Activated CD8-positive, alpha-beta T cell treated with anti-CD3 and anti-CD28 coated beads, Interleukin-2, amount 10 ng/mL, durations not matched to agents 7 days and 5 days (primary cell): Measurements from ENCODE around the gene ASPN. TPM values are rescaled to one million over a fixed set of nuclear protein-coding genes. Genes with fewer than 3 reads are reported as not detected.
"Not testable (repeated sequence)": the region's sequence is repeated elsewhere in the genome, so short reads cannot be mapped to it uniquely, and the experiment has no call there.

Experiments
- ATAC-seq: fragments of 150-1000 bp; cut with Tn5 transposase; one replicate; pipeline ENCODE4 v1.10.0; 2021; ENCODE audit warnings: moderate library complexity
- CTCF ChIA-PET: fragments of 350-600 bp; sonication (Branson Sonifier 250); formaldehyde crosslinking; loops from one replicate; lab custom pipeline; 2021; ENCODE audit warnings: antibody characterized with exemption; lab: Charles Lee
- POLR2A ChIA-PET: fragments of 350-600 bp; sonication (Branson Sonifier 250); formaldehyde crosslinking; loops from one replicate; lab custom pipeline; 2021; ENCODE audit warnings: antibody characterized with exemption; lab: Charles Lee
- DNase-seq: peaks from one replicate; pipeline ENCODE4 v3.0.0-alpha.2; 2020
- H3K27ac Mint-ChIP-seq: one replicate; pipeline ENCODE4 v1.8.0; 2021; ENCODE audit warnings: mild to moderate bottlenecking, mixed read lengths
- H3K27me3 Mint-ChIP-seq: one replicate; pipeline ENCODE4 v1.8.0; 2021; ENCODE audit warnings: low read depth, mixed read lengths
- H3K36me3 Mint-ChIP-seq: one replicate; pipeline ENCODE4 v1.8.0; 2021; ENCODE audit warnings: low read depth, mixed read lengths
- H3K4me1 Mint-ChIP-seq: one replicate; pipeline ENCODE4 v1.8.0; 2021; ENCODE audit warnings: low read depth, mixed read lengths
- H3K4me3 Mint-ChIP-seq: one replicate; pipeline ENCODE4 v1.8.0; 2021; ENCODE audit warnings: mild to moderate bottlenecking, mixed read lengths
- H3K9me3 Mint-ChIP-seq: one replicate; pipeline ENCODE4 v1.8.0; 2022; ENCODE audit warnings: mixed read lengths; ENCODE audit not compliant: insufficient read depth
- total RNA-seq, 2 experiments: library from RNA; stranded (reverse); gene quantifications; one replicate each; pipeline ENCODE4 v1.2.3, GENCODE V29; 2021

Gene ASPN
- total RNA-seq, 2 experiments from 2014 or later, result not detected

- ATAC-seq (no peak), DNase-seq (no peak)
- Mint-ChIP-seq H3K27me3 (no peaks in the 10 kb centered on the region), H3K27ac (no peak overlapping the region), H3K4me3 (no peak overlapping the region), H3K4me1 (no peaks in the 10 kb centered on the region), H3K9me3 (no peaks in the 10 kb centered on the region), H3K36me3 (no peaks in the 10 kb centered on the region)
- ChIA-PET CTCF (no interaction called here), POLR2A (no interaction called here)
Observed at GRCh38 chr9:92429836-92430235, 52.5 kb downstream of the ASPN start.

DNA sequence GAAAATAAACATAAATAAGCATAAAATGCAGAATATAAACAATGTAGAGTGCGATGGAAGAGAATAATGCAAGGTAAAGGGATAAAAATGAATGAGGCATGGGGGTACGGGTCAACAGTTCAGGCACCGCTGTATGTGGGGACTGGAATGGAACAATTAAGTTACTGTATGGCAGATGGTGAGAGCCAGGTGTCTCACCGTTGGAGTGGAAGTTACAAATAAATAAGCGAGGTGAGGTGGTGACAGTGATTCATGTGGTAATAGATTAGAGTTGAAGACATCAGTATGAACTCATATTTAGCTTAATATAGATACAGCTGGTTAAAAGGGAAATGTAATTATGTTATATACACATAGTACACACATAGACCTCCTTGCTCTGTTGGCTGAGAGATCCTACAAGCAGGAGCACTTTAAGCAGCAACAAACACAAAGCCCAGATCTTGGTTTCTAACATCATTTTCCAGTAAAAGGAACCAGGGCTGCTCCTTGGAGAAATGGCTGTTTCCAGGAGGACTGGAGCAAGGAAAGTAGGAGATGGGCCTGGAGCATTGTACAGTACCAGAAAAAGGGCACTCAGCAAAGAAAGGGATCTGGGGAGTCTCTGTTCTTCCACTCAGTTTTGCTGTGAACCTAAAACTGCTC is 55.7 kb downstream of the ASPN start:
- H3K4me3 Mint-ChIP-seq, result no peak overlapping the region
- H3K9me3 Mint-ChIP-seq, result no peaks in the 10 kb centered on the region
- ChIA-PET POLR2A (no interaction called here), CTCF (no interaction called here)
- H3K4me1 Mint-ChIP-seq, result peaks cover 5% of the 10 kb centered on the region
- H3K27me3 Mint-ChIP-seq, result no peaks in the 10 kb centered on the region
- H3K36me3 Mint-ChIP-seq, result peaks cover 3% of the 10 kb centered on the region
- ATAC-seq, result no peak
- no peak overlapping the region for H3K27ac Mint-ChIP-seq
- no peak for DNase-seq

- ChIA-PET POLR2A (no interaction called here), CTCF (no interaction called here)
- H3K4me1 Mint-ChIP-seq, result peaks cover 5% of the 10 kb centered on the region
- no peaks in the 10 kb centered on the region for H3K27me3 Mint-ChIP-seq
- no peak overlapping the region for H3K27ac Mint-ChIP-seq
- no peak overlapping the region for H3K4me3 Mint-ChIP-seq
- DNase-seq (no peak), ATAC-seq (no peak)
- peaks cover 3% of the 10 kb centered on the region for H3K36me3 Mint-ChIP-seq
- H3K9me3 Mint-ChIP-seq, result no peaks in the 10 kb centered on the region
Observed at GRCh38 chr9:92425474-92425873, 56.8 kb downstream of the ASPN start.

GRCh38 chr9:92424340-92424739 is 58.0 kb downstream of the ASPN start, which contains the start of gene OMD:
Gene OMD (minus strand): TSS chr9:92424471. CDS start chr9:92417558, 6,913 bp downstream.
- ATAC-seq (no peak), DNase-seq (no peak)
- Mint-ChIP-seq H3K9me3 (no peaks in the 10 kb centered on the region), H3K4me1 (peaks cover 5% of the 10 kb centered on the region), H3K36me3 (peaks cover 3% of the 10 kb centered on the region), H3K4me3 (no peak within 1 kb of the TSS), H3K27ac (no peak within 1 kb of the TSS), H3K27me3 (no peaks in the 10 kb centered on the region)
- ChIA-PET CTCF (no interaction called here), POLR2A (no interaction called here)

GRCh38 chr9:92423612-92424011 is 58.7 kb downstream of the ASPN start:
- ChIA-PET POLR2A (interaction anchor here (0.6 kb wide), 1 partner anchor 98 kb away, joined by 4 read pairs; the partner anchor contains the start of gene CENPP), CTCF (no interaction called here)
- Mint-ChIP-seq H3K9me3 (no peaks in the 10 kb centered on the region), H3K4me3 (no peak overlapping the region), H3K27me3 (no peaks in the 10 kb centered on the region), H3K27ac (no peak overlapping the region), H3K4me1 (peaks cover 5% of the 10 kb centered on the region), H3K36me3 (peaks cover 3% of the 10 kb centered on the region)
- no peak for ATAC-seq
- DNase-seq, result no peak

GRCh38 chr9:92422611-92423338 is 59.5 kb downstream of the ASPN start:
- CTCF ChIA-PET, result no interaction called here
- H3K27me3 Mint-ChIP-seq, result no peaks in the 10 kb centered on the region
- no peak for DNase-seq
- no peak overlapping the region for H3K4me3 Mint-ChIP-seq
- peaks cover 3% of the 10 kb centered on the region for H3K36me3 Mint-ChIP-seq
- no peaks in the 10 kb centered on the region for H3K9me3 Mint-ChIP-seq
- no peak for ATAC-seq
- no peak overlapping the region for H3K27ac Mint-ChIP-seq
- H3K4me1 Mint-ChIP-seq, result peaks cover 5% of the 10 kb centered on the region
- POLR2A ChIA-PET, result no interaction called here

- no peaks in the 10 kb centered on the region for H3K9me3 Mint-ChIP-seq
- CTCF ChIA-PET, result interaction anchor here (1.2 kb wide), 1 partner anchor 25 kb away, joined by 3 read pairs; no protein-coding TSS in a partner anchor
- POLR2A ChIA-PET, result no interaction called here
- no peak overlapping the region for H3K27ac Mint-ChIP-seq
- peaks cover 9% of the 10 kb centered on the region for H3K4me1 Mint-ChIP-seq
- DNase-seq (no peak), ATAC-seq (no peak)
- H3K4me3 Mint-ChIP-seq, result no peak overlapping the region
- no peaks in the 10 kb centered on the region for H3K27me3 Mint-ChIP-seq
- H3K36me3 Mint-ChIP-seq, result no peaks in the 10 kb centered on the region
Observed at GRCh38 chr9:92414566-92414965, 67.7 kb downstream of the ASPN start.

DNA sequence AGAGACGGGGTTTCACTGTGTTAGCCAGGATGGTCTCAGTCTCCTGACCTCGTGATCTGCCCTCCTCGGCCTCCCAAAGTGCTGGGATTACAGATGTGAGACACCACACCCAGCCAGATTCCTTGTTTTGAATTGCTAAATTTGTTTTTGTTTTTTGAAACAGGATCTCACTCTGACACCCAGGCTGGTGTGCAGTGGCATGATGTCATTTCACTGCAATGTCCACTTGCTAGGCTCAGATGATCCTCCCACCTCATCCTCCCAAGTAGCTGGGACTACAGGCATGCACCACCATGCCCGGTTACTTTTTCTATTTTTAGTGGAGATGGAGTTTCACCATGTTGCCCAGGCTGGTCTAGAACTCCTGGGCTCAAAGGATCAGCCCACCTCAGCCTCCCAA is 71.1 kb downstream of the ASPN start:
- H3K9me3 Mint-ChIP-seq, H3K4me3 Mint-ChIP-seq, H3K27me3 Mint-ChIP-seq, CTCF ChIA-PET, H3K27ac Mint-ChIP-seq, DNase-seq, POLR2A ChIA-PET, ATAC-seq, H3K36me3 Mint-ChIP-seq: not testable (repeated sequence)
- peaks cover 22% of the 10 kb centered on the region for H3K4me1 Mint-ChIP-seq

DNA sequence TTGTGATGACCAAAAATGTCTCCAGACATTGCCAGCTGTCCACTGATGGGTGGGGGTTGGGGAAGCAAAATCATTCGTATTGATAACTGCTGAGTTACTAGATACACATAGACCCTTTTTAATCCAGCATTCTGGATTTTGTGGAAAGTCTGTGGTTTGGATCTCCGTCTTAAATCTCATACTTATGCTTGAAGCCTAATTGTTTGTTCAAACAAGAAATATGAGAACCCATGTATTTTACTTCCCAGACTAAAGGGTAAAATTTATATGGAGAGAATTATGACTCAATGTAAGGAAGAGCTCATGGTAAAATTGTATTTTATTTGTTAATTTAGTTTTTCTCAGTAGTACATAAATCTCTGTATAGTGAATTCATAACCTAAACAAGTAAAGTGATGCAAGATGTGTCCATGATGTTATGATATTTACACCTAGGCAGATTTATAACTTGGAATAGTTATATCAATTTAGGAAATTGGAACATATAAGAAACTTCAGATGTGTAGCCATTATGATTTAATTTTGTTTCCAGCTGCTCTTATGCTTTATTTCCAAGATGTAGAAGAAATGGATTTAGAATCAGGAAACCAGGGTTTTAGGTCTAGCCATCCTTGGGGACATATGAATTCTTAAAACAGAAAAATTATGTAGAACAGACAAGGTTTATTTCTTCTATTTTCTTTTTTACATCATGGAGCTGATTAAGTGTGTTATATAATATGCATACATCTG is 73.4 kb downstream of the ASPN start:
- Mint-ChIP-seq H3K4me1 (peaks cover 33% of the 10 kb centered on the region), H3K9me3 (no peaks in the 10 kb centered on the region), H3K4me3 (no peak overlapping the region), H3K27ac (no peak overlapping the region), H3K36me3 (peaks cover 2% of the 10 kb centered on the region), H3K27me3 (no peaks in the 10 kb centered on the region)
- ATAC-seq (no peak), DNase-seq (no peak)
- POLR2A ChIA-PET, result no interaction called here
- CTCF ChIA-PET, result interaction anchor here (0.6 to 1.2 kb wide), 3 partner anchors 20 to 334 kb away, joined by 3 to 4 read pairs (median 4); no protein-coding TSS in a partner anchor

- Mint-ChIP-seq H3K36me3 (peaks cover 2% of the 10 kb centered on the region), H3K27ac (no peak overlapping the region), H3K4me1 (peaks cover 33% of the 10 kb centered on the region), H3K9me3 (no peaks in the 10 kb centered on the region), H3K4me3 (no peak overlapping the region), H3K27me3 (no peaks in the 10 kb centered on the region)
- no peak for ATAC-seq
- CTCF ChIA-PET, result interaction anchor here (0.6 to 1.2 kb wide), 4 partner anchors 21 to 321 kb away, joined by 3 to 4 read pairs (median 3); no protein-coding TSS in a partner anchor
- DNase-seq, result no peak
- POLR2A ChIA-PET, result no interaction called here
Observed at GRCh38 chr9:92407818-92408217, 74.5 kb downstream of the ASPN start.

- H3K27ac Mint-ChIP-seq, result peak overlapping the region; percentile 75
- H3K4me1 Mint-ChIP-seq, result peaks cover 40% of the 10 kb centered on the region
- H3K4me3 Mint-ChIP-seq, result peak overlapping the region; percentile 43
- ATAC-seq, result peak; percentile 93
- ChIA-PET POLR2A (no interaction called here), CTCF (no interaction called here)
- no peaks in the 10 kb centered on the region for H3K27me3 Mint-ChIP-seq
- H3K9me3 Mint-ChIP-seq, result no peaks in the 10 kb centered on the region
- DNase-seq, result peak; percentile 62
- peaks cover 2% of the 10 kb centered on the region for H3K36me3 Mint-ChIP-seq
Observed at GRCh38 chr9:92406477-92406876, 75.8 kb downstream of the ASPN start.
